Neural cell (in vitro differentiated cells): Measurements from ENCODE around the gene MYL12A.

Source experiments
- CTCF ChIP-seq: fragments of 450-650 bp; IDR thresholded peaks from 2 replicates; pipeline ENCODE4 v1.5.1; 2014; ENCODE audit warnings: antibody characterized with exemption, mild to moderate bottlenecking, moderate library complexity; ENCODE audit not compliant: poor library complexity, severe bottlenecking
- EP300 ChIP-seq: fragments of 450-650 bp; conservative IDR thresholded peaks from 2 replicates; pipeline ENCODE4 v1.6.1; 2014; ENCODE audit warnings: antibody characterized with exemption, mild to moderate bottlenecking, moderate library complexity; ENCODE audit not compliant: poor library complexity, severe bottlenecking
- POLR2AphosphoS5 ChIP-seq: IDR thresholded peaks from 2 replicates; pipeline ENCODE4 v1.6.1; 2012
- RAD21 ChIP-seq: fragments of 450-650 bp; conservative IDR thresholded peaks from 2 replicates; pipeline ENCODE4 v1.6.1; 2014; ENCODE audit warnings: antibody characterized with exemption, mild to moderate bottlenecking, moderate library complexity
- REST ChIP-seq: IDR thresholded peaks from 2 replicates; pipeline ENCODE4 v1.6.1; 2012; ENCODE audit warnings: borderline replicate concordance
- SMC3 ChIP-seq: fragments of 450-650 bp; conservative IDR thresholded peaks from 2 replicates; pipeline ENCODE4 v1.6.1; 2014; ENCODE audit warnings: antibody characterized with exemption, mild to moderate bottlenecking, moderate library complexity; ENCODE audit not compliant: poor library complexity
- TAF1 ChIP-seq: IDR thresholded peaks from 2 replicates; pipeline ENCODE4 v1.6.1; 2012; ENCODE audit warnings: low read depth

- TF ChIP-seq SMC3 (no peak), CTCF (no peak), TAF1 (no peak), RAD21 (no peak), REST (no peak), EP300 (no peak), POLR2AphosphoS5 (no peak)
Observed at GRCh38 chr18:3284501-3284900, 36.9 kb downstream of the MYL12A start.
